Measurements from ENCODE around the gene PDPK1. TPM values are rescaled to one million over a fixed set of nuclear protein-coding genes. Genes with fewer than 3 reads are reported as not detected.

PDPK1 gene
- polyA plus RNA-seq, 1 donor (not counting 4 experiments of a cell fraction or from before 2014, with no cell fraction given) = 23.4 TPM

GRCh38 chr16:2596747-2597559 is 59.1 kb downstream of the PDPK1 start:
- no peak overlapping the region for H2AFZ ChIP-seq (ENCODE audit: control insufficient read depth, low read length)
- H3K9me3 ChIP-seq (ENCODE audit: control insufficient read depth, low read depth, low read length) = no peaks in the 10 kb centered on the region
- no peak overlapping the region for H3K9ac ChIP-seq (ENCODE audit: control insufficient read depth, extremely low read depth, insufficient read depth, low read length)
- no peaks in the 10 kb centered on the region for H4K20me1 ChIP-seq (ENCODE audit: control insufficient read depth, extremely low read depth, insufficient read depth, low read length)
- FAIRE-seq (no peak), DNase-seq (ENCODE audit: low read depth, low spot score) (no peak)
- no peaks in the 10 kb centered on the region for H3K27me3 ChIP-seq (ENCODE audit: control insufficient read depth, extremely low read depth, insufficient read depth, low read length)
- no peak overlapping the region for H3K4me2 ChIP-seq (ENCODE audit: control insufficient read depth, extremely low read depth, insufficient read depth, low read depth, low read length)
- H3K9me1 ChIP-seq (ENCODE audit: control insufficient read depth, extremely low read depth, insufficient read depth, low read length) = no peaks in the 10 kb centered on the region
- H3K79me2 ChIP-seq (ENCODE audit: control insufficient read depth, insufficient read depth, low read length) = peaks cover 8% of the 10 kb centered on the region
- no peak overlapping the region for H3K4me3 ChIP-seq (ENCODE audit: control insufficient read depth in 2 of 3, extremely low read depth in 1 of 3, insufficient read depth in 2 of 3, low read depth in 1 of 3, low read length in 3 of 3)
- no peak overlapping the region for H3K27ac ChIP-seq (ENCODE audit: control insufficient read depth, insufficient read depth, low read length)
- H3K36me3 ChIP-seq (ENCODE audit: control insufficient read depth in 2 of 2, extremely low read depth in 1 of 2, insufficient read depth in 2 of 2, low read length in 2 of 2) = peaks cover 14 to 25% of the 10 kb centered on the region in 2 experiments
- H3K4me1 ChIP-seq (ENCODE audit: control insufficient read depth, extremely low read depth, insufficient read depth, low read length) = no peaks in the 10 kb centered on the region
- dilution Hi-C loops (cut with MboI; ENCODE audit: extremely low pct_ligation_motif_present, low sequenced_read_pairs) = no loop called here
- TF ChIP-seq CTCF (optimal IDR thresholded peaks at IDR 0.05 in 1 of 3, IDR thresholded peaks at IDR 0.05 in 1 of 3, conservative IDR thresholded peaks at IDR 0.05 in 1 of 3; ENCODE audit: extremely low read depth in 1 of 3, insufficient read depth in 2 of 3, low read length in 3 of 3) = no peak
- no peak for TF ChIP-seq EZH2 (IDR thresholded peaks at IDR 0.05; ENCODE audit: low read length)

GRCh38 chr16:2597560-2597902 is 59.7 kb downstream of the PDPK1 start:
- FAIRE-seq (no peak), DNase-seq (ENCODE audit: low read depth, low spot score) (no peak)
- Histone ChIP-seq H3K27me3 (ENCODE audit: control insufficient read depth, extremely low read depth, insufficient read depth, low read length) (no peaks in the 10 kb centered on the region), H3K79me2 (ENCODE audit: control insufficient read depth, insufficient read depth, low read length) (peaks cover 8% of the 10 kb centered on the region), H3K27ac (ENCODE audit: control insufficient read depth, insufficient read depth, low read length) (no peak overlapping the region), H3K9me1 (ENCODE audit: control insufficient read depth, extremely low read depth, insufficient read depth, low read length) (no peaks in the 10 kb centered on the region), H3K4me3 (ENCODE audit: control insufficient read depth in 2 of 3, extremely low read depth in 1 of 3, insufficient read depth in 2 of 3, low read depth in 1 of 3, low read length in 3 of 3) (no peak overlapping the region), H4K20me1 (ENCODE audit: control insufficient read depth, extremely low read depth, insufficient read depth, low read length) (no peaks in the 10 kb centered on the region), H3K9ac (ENCODE audit: control insufficient read depth, extremely low read depth, insufficient read depth, low read length) (no peak overlapping the region), H3K9me3 (ENCODE audit: control insufficient read depth, low read depth, low read length) (no peaks in the 10 kb centered on the region), H3K4me1 (ENCODE audit: control insufficient read depth, extremely low read depth, insufficient read depth, low read length) (no peaks in the 10 kb centered on the region), H3K36me3 (ENCODE audit: control insufficient read depth in 2 of 2, extremely low read depth in 1 of 2, insufficient read depth in 2 of 2, low read length in 2 of 2) (peaks cover 14 to 25% of the 10 kb centered on the region in 2 experiments), H3K4me2 (ENCODE audit: control insufficient read depth, extremely low read depth, insufficient read depth, low read depth, low read length) (no peak overlapping the region), H2AFZ (ENCODE audit: control insufficient read depth, low read length) (no peak overlapping the region)
- dilution Hi-C loops (cut with MboI; ENCODE audit: extremely low pct_ligation_motif_present, low sequenced_read_pairs) = no loop called here
- TF ChIP-seq EZH2 (IDR thresholded peaks at IDR 0.05; ENCODE audit: low read length) (no peak), CTCF (optimal IDR thresholded peaks at IDR 0.05 in 1 of 3, IDR thresholded peaks at IDR 0.05 in 1 of 3, conservative IDR thresholded peaks at IDR 0.05 in 1 of 3; ENCODE audit: extremely low read depth in 1 of 3, insufficient read depth in 2 of 3, low read length in 3 of 3) (no peak)
